Esophagus squamous epithelium (tissue), 4 donors: ENCODE results near the gene DCHS1.

Source experiments
- CTCF ChIP-seq, 6 experiments: fragments of 450-650 bp in 4 of 6; fragments of 200-600 bp in 2 of 6; sonication (generic) in 2 of 6; IDR thresholded peaks; one replicate each; pipeline ENCODE4 v1.5.1; 2016 to 2019; ENCODE audit warnings: antibody characterized with exemption in 6 of 6, mild to moderate bottlenecking in 4 of 6, moderate library complexity in 4 of 6
- POLR2A ChIP-seq, 4 donors: fragments of 450-650 bp; IDR thresholded peaks; one replicate each; pipeline ENCODE4 v1.6.1; 2017; ENCODE audit warnings: antibody characterized with exemption in 4 of 4, mild to moderate bottlenecking in 4 of 4, moderate library complexity in 3 of 4

- TF ChIP-seq CTCF (IDR thresholded peaks at IDR 0.05): no peak
- TF ChIP-seq POLR2A (IDR thresholded peaks at IDR 0.05): no peak
Measured at GRCh38 chr11:6655790-6656583, at the start of gene DCHS1.
